SK-N-SH treated with all-trans-retinoic acid at 6 μM for 48 hours (cell line): ENCODE data around the gene TTC7B.

Source experiments
- ATAC-seq: fragments of 200-7000 bp; cut with Tn5 transposase; 3 replicates; pipeline ENCODE4 v1.9.1; 2020; ENCODE audit warnings: mild to moderate bottlenecking, moderate library complexity
- CREB5 ChIP-seq: fragments of 250-450 bp; sonication (Bioruptor Pico); IDR thresholded peaks from 2 replicates; pipeline ENCODE4 v1.5.1; 2020; ENCODE audit warnings: low read depth, mild to moderate bottlenecking, moderate library complexity
- CSDC2 ChIP-seq: fragments of 250-450 bp; sonication (Bioruptor Pico); IDR thresholded peaks from 2 replicates; pipeline ENCODE4 v1.5.0; 2020; ENCODE audit warnings: mild to moderate bottlenecking, moderate library complexity
- ESRRG ChIP-seq: fragments of 250-450 bp; sonication (Bioruptor Pico); IDR thresholded peaks from 2 replicates; pipeline ENCODE4 v1.6.1; 2021; ENCODE audit warnings: mild to moderate bottlenecking
- GLIS3 ChIP-seq: fragments of 250-450 bp; sonication (Bioruptor Pico); IDR thresholded peaks from 2 replicates; pipeline ENCODE4 v1.5.0; 2020; ENCODE audit warnings: mild to moderate bottlenecking, moderate library complexity
- ISL1 ChIP-seq: fragments of 250-450 bp; sonication (Bioruptor Pico); IDR thresholded peaks from 2 replicates; pipeline ENCODE4 v2.1.2; 2022; ENCODE audit warnings: mild to moderate bottlenecking, moderate library complexity
- PATZ1 ChIP-seq: fragments of 250-450 bp; sonication (Bioruptor Pico); IDR thresholded peaks from 2 replicates; pipeline ENCODE4 v1.8.0; 2020; ENCODE audit warnings: mild to moderate bottlenecking, moderate library complexity, borderline replicate concordance
- POU6F1 ChIP-seq: fragments of 250-450 bp; sonication (Bioruptor Pico); IDR thresholded peaks from 2 replicates; pipeline ENCODE4 v1.8.0; 2021; ENCODE audit warnings: low read depth, mild to moderate bottlenecking, moderate library complexity, borderline replicate concordance
- PPARA ChIP-seq: fragments of 250-450 bp; sonication (Bioruptor Pico); IDR thresholded peaks from 2 replicates; pipeline ENCODE4 v1.5.0; 2020; ENCODE audit warnings: mild to moderate bottlenecking, borderline replicate concordance
- SNAI2 ChIP-seq: fragments of 250-450 bp; sonication (Bioruptor Pico); IDR thresholded peaks from 2 replicates; pipeline ENCODE4 v1.5.0; 2020; ENCODE audit warnings: mild to moderate bottlenecking, moderate library complexity
- TCF4 ChIP-seq: fragments of 250-450 bp; sonication (Bioruptor Pico); IDR thresholded peaks from 2 replicates; pipeline ENCODE4 v1.8.0; 2021; ENCODE audit warnings: mild to moderate bottlenecking, moderate library complexity, borderline replicate concordance
- TOX ChIP-seq: fragments of 250-450 bp; sonication (Bioruptor Pico); IDR thresholded peaks from 2 replicates; pipeline ENCODE4 v1.8.0; 2021; ENCODE audit warnings: mild to moderate bottlenecking, moderate library complexity, borderline replicate concordance
- TSHZ2 ChIP-seq: fragments of 250-450 bp; sonication (Bioruptor Pico); IDR thresholded peaks from 2 replicates; pipeline ENCODE4 v1.5.0; 2020; ENCODE audit warnings: mild to moderate bottlenecking, moderate library complexity
- ZFP3 ChIP-seq: fragments of 250-450 bp; sonication (Bioruptor Pico); IDR thresholded peaks from 2 replicates; pipeline ENCODE4 v1.5.0; 2020; ENCODE audit warnings: mild to moderate bottlenecking, moderate library complexity
- ZFP30 ChIP-seq: fragments of 450-650 bp; formaldehyde crosslinking; IDR thresholded peaks from 2 replicates; pipeline ENCODE4 v1.5.0; 2022; ENCODE audit warnings: mild to moderate bottlenecking, moderate library complexity
- ZNF70 ChIP-seq: fragments of 450-650 bp; formaldehyde crosslinking; IDR thresholded peaks from 2 replicates; pipeline ENCODE4 v1.5.0; 2020; ENCODE audit warnings: mild to moderate bottlenecking, moderate library complexity
- ZNF8 ChIP-seq: fragments of 450-650 bp; formaldehyde crosslinking; IDR thresholded peaks from 2 replicates; pipeline ENCODE4 v1.5.0; 2020; ENCODE audit warnings: mild to moderate bottlenecking, moderate library complexity
- TF ChIP-seq, protein P1 (sequence below): fragments of 250-450 bp; sonication (Bioruptor Pico); IDR thresholded peaks from 2 replicates; pipeline ENCODE4 v1.5.1; 2021; ENCODE audit warnings: mild to moderate bottlenecking, moderate library complexity

Gene TTC7B

GRCh38 chr14:90570461-90570860, 245.8 kb downstream of the TTC7B start:
- no peak for ATAC-seq
- no peak for TF ChIP-seq ZFP30
- no peak for TF ChIP-seq TOX (CRISPR knock-in tag)
- no peak for TF ChIP-seq GLIS3 (CRISPR knock-in tag)
- TF ChIP-seq PATZ1 (CRISPR knock-in tag) = no peak
- no peak for TF ChIP-seq ISL1 (CRISPR knock-in tag)
- no peak for TF ChIP-seq TCF4 (CRISPR knock-in tag)
- TF ChIP-seq ZNF70 (CRISPR knock-in tag) = no peak
- no peak for TF ChIP-seq SNAI2 (CRISPR knock-in tag)
- no peak for TF ChIP-seq CREB5 (CRISPR knock-in tag)
- no peak for TF ChIP-seq POU6F1
- TF ChIP-seq, protein P1, sequence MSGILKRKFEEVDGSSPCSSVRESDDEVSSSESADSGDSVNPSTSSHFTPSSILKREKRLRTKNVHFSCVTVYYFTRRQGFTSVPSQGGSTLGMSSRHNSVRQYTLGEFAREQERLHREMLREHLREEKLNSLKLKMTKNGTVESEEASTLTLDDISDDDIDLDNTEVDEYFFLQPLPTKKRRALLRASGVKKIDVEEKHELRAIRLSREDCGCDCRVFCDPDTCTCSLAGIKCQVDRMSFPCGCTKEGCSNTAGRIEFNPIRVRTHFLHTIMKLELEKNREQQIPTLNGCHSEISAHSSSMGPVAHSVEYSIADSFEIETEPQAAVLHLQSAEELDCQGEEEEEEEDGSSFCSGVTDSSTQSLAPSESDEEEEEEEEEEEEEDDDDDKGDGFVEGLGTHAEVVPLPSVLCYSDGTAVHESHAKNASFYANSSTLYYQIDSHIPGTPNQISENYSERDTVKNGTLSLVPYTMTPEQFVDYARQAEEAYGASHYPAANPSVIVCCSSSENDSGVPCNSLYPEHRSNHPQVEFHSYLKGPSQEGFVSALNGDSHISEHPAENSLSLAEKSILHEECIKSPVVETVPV (CRISPR knock-in tag) = no peak

DNA sequence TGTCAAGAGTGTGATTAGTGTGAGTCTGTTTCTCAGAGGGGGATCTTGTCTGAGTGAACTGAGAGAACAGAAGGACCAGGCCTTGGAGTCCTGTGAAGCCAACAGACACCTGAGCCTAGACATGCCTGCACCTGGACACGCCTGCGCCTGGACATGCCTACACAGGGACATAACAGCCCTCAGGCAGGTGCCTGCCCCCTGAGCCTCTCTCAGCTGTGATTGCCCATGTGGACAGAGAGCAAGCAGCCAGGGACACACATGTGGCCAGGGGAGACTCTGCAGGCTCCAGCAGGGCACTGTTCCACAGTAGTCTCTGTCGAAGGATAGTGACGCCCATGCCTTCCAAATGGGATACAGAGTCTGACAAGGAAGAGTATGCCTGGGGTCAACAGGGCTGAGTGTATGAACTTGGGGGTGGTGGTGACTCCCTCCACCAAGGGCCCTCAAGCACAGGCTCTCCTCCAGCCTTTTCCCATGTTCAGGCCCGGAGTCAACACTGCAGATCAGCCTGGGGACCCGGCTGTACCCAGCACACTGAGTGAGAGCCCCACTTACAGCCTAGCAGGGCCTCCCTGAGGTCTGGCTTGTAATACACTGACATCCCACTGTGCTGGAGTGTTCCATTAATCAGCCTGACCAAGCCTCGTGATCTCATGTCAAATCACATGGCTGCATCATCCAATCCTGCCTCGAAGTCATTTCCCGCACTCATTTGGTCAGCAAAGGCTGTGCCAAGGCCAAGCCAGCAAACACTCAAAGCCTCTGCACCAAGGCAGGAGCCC, 246.4 kb downstream of the TTC7B start:
- no peak for TF ChIP-seq ZFP30
- TF ChIP-seq TOX (CRISPR knock-in tag) = no peak
- TF ChIP-seq ZNF70 (CRISPR knock-in tag) = no peak
- TF ChIP-seq ESRRG (CRISPR knock-in tag) = no peak
- TF ChIP-seq ZNF8 (CRISPR knock-in tag) = no peak
- no peak for TF ChIP-seq PATZ1 (CRISPR knock-in tag)
- no peak for TF ChIP-seq CSDC2
- no peak for ATAC-seq

DNA sequence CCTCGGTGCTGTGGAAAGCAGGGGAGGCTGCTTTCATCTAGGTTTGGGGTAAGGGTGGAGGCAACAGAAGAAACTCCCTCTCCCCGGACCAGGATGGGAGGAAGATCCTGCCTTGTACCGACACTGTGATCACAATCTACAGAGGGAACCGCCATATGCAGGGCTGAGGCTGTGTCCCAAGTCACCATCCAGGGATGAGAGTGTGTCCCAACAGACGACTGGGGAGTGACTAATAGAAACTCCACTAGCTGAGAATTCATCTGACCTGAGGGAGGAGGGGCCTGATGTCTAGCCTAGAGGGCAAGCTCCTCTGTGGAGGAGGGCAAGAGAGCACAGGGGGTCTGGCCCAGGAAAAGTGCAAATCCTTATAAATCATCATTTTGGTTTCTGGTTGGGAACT, 247.0 kb downstream of the TTC7B start:
- ATAC-seq = no peak

More for the DNA sequence above, 247.0 kb downstream of the TTC7B start:
- TF ChIP-seq PPARA (CRISPR knock-in tag) = no peak
- no peak for TF ChIP-seq TOX (CRISPR knock-in tag)
- TF ChIP-seq SNAI2 (CRISPR knock-in tag) = no peak
- TF ChIP-seq CSDC2 = no peak
- TF ChIP-seq ZNF70 (CRISPR knock-in tag) = no peak
- TF ChIP-seq, protein P1 (CRISPR knock-in tag) = no peak
- TF ChIP-seq PATZ1 (CRISPR knock-in tag) = no peak
- TF ChIP-seq TSHZ2 (CRISPR knock-in tag) = no peak
- TF ChIP-seq CREB5 (CRISPR knock-in tag) = no peak
- no peak for TF ChIP-seq TCF4 (CRISPR knock-in tag)
- TF ChIP-seq ZFP3 (CRISPR knock-in tag) = no peak
